ENCODE results near the gene PHYHIPL.

- TF ChIP-seq CTCF (IDR thresholded peaks at IDR 0.05; ENCODE audit: low read depth, low read length, missing input control) (no peak), YY1 (IDR thresholded peaks at IDR 0.05) (no peak), ZBTB33 (IDR thresholded peaks at IDR 0.05) (no peak)
These were observed 94.0 kb downstream of the PHYHIPL start for GRCh38 chr10:59270492-59270891.
